Fibroblast of pulmonary artery (primary cell): ENCODE data around the gene OGFOD2.

Source experiments
- DNase-seq: peaks from one replicate; pipeline ENCODE4 v3.0.0-alpha.2; 2010; ENCODE audit warnings: low read depth
- H3K4me3 ChIP-seq: replicated peaks from 2 replicates; pipeline ENCODE4 v1.5.1; 2011; ENCODE audit warnings: low read depth, mild to moderate bottlenecking, control low read depth, low read length, moderate library complexity
- CTCF ChIP-seq: IDR thresholded peaks from 2 replicates; pipeline ENCODE4 v1.5.1; 2011; ENCODE audit warnings: mild to moderate bottlenecking, control low read depth, low read length, inconsistent platforms; ENCODE audit errors: missing control alignments

Gene OGFOD2

GRCh38 chr12:122989874-122990419 lies 14.9 kb downstream of the OGFOD2 start:
- DNase-seq, result no peak
- H3K4me3 ChIP-seq, result no peak overlapping the region
- no peak for TF ChIP-seq CTCF

- no peak for TF ChIP-seq CTCF
- DNase-seq, result no peak
- no peak overlapping the region for H3K4me3 ChIP-seq
These were observed 15.5 kb downstream of the OGFOD2 start for GRCh38 chr12:122990561-122990960.

GRCh38 chr12:122990961-122991622 lies 16.0 kb downstream of the OGFOD2 start:
- no peak for TF ChIP-seq CTCF
- no peak overlapping the region for H3K4me3 ChIP-seq
- DNase-seq, result no peak

- DNase-seq, result no peak
- no peak overlapping the region for H3K4me3 ChIP-seq
- TF ChIP-seq CTCF, result no peak
These were observed 16.7 kb downstream of the OGFOD2 start for GRCh38 chr12:122991623-122992275.

GRCh38 chr12:122992386-122992785 lies 17.3 kb downstream of the OGFOD2 start:
- TF ChIP-seq CTCF, result no peak
- no peak overlapping the region for H3K4me3 ChIP-seq
- DNase-seq, result no peak

GRCh38 chr12:122994140-122994675 lies 19.2 kb downstream of the OGFOD2 start:
- DNase-seq, result no peak
- TF ChIP-seq CTCF, result no peak
- no peak overlapping the region for H3K4me3 ChIP-seq
